Measurements from ENCODE around the gene PXT1.

Gene PXT1

DNA sequence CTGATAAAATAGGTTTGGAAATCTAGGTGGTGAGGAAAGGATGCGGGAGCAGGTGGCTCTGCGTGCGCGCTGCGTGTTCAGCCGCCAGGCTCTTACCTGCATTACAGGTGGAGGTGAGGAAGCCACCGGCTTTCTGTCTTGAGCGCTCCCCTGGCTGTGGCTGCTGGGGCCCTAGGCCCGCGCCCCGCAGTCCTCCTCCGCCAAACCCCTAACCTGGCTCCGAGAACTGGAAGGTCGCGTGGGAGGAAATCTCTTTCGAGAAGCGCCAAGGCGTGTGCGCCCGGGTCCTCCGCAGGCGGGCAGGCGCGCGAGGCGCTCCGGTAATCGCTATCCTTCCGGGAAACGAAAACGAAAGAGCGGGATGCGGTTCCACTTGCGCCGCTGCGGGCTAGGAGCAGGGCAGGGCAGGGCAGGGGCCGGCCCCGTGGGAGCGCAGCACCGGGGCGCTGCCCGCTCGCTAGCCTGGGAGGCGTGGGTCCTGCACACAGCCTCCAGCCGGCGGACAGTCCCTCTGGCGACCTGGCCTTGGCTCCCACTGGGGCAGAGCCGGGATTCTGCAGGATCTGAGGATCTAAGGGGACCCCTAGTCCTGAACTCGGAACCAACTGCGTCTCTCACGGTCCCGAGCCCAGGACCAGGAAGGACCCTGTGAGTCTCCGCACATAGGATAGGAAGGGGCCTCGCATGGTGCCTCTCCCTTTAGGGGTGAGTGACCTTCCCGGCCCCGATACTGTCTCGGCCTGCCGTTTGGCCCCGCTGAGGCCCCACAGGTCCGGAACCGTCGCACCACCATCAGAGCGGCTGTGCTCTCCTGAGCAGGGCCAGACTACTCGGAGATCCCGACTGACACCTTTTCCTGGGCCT lies 55.0 kb downstream of the PXT1 start, which contains the start of gene ETV7:
ETV7 (minus strand) TSS at position 230 of the 864 bp plus-strand sequence; CDS start at position 102, 128 bp downstream.
- peak; percentile 65 for DNase-seq

- DNase-seq, result peak; percentile 70
These were observed 55.9 kb downstream of the PXT1 start for GRCh38 chr6:36386495-36387439.

GRCh38 chr6:36384095-36384494 lies 58.6 kb downstream of the PXT1 start:
- no peak for DNase-seq

GRCh38 chr6:36383606-36384005 lies 59.0 kb downstream of the PXT1 start:
- DNase-seq, result no peak

DNA sequence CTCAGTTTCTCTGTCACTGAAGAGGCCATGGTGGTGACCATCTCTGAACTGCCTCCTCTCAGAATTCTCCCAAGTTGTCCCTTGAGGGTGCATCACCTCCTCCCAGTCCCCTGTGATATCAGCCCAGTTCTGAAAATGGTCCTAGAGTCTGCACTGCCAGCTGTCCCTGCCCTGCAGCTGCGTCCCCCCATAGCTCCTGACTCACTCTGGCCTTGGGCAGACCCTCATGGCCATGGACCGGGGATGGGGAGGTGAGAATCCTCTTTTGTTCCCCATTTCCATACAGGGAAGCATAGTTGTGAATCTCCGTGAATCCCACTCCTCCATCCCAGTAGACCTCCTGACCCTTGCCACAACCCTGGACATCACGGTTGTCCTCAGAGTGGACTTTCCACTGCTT lies 59.7 kb downstream of the PXT1 start:
- DNase-seq, result no peak

- no peak for DNase-seq
These were observed 60.9 kb downstream of the PXT1 start for GRCh38 chr6:36381502-36382389.

DNA sequence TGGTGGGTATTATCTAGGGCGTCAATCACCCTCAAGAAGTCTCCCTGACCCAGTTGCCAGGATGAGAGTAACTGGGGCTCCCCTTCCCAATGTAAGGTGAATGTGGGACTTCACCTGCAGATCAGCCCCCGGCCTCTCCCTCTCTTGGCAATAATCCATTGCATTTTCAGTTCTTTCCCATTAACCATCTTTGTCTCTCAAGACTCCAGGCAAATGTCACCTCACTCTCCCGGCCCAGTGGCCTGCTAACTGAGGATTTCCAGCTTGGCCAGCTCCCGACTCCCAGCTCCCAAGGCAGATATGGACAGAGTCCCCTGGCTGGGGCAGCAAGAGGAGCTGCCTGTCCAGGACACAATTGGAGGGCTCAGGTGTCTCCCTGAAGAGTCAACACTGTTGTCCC lies 62.5 kb downstream of the PXT1 start:
- no peak for DNase-seq

DNA sequence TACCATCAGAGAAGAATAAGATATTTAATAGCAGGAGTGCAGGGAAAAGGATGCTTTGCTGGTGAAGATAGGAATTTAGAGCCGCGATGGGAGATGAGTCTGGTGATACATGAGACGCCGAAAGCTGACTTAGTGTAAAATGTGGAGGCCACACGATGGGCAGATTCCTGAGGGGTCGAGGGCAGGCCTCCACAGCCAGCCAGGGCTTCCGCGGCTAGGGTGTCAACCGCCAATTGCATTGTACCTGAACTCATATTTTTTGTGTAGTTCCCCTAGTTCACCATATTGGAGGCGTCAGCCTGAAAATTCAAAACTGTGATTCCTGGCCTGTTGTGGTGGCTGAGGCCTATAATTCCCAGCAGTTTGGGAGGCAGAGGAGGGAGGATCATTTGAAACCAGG lies 63.7 kb downstream of the PXT1 start:
- no peak for DNase-seq

- DNase-seq, result no peak
These were observed 64.3 kb downstream of the PXT1 start for GRCh38 chr6:36378243-36378920.

GRCh38 chr6:36377594-36377993 lies 65.1 kb downstream of the PXT1 start:
- DNase-seq, result no peak

GRCh38 chr6:36376742-36377141 lies 65.9 kb downstream of the PXT1 start:
- DNase-seq, result no peak

GRCh38 chr6:36376183-36376582 lies 66.5 kb downstream of the PXT1 start:
- DNase-seq, result no peak

DNA sequence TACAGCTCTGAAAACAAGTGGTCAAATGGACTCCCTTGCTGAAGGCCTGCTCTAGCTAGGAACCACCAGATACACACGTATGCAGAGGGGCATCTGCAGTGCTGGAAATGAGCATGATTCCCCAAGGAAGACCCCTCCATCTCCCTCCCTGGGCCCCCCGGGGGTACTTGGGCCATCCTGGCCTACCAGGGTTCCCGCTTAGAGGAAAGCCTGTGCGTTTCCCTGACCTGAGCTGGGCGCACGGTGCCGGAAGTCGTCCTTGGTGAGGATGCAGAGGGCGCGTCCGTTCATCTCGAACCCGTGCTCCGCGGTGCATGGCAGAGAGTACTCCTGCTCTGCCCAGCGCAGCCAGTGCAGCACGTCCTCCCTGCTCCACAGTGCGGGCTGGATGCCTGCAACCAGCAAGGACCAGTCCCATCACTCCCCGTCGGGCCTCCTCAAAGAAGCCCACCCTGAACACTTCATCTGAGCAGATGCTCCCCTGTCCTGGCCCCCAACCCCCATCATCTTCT lies 67.0 kb downstream of the PXT1 start:
- no peak for DNase-seq

DNA sequence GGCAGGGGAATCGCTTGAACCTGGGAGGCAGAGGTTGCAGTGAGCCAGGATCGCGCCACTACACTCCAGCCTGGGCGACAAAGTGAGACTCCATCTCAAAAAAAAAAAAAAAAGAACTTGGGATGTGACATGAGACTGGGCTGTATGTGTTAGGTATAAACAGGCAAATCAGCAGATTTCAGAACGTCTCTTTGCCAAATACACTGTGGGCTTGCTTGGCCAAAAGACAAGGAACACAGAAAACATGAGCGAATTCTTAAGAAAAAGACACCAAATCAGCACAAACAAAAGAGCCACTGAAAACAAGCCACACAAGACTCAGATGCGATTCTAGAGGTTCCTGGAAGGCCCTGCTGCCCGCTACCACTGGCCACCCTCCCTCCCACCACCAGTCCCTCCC lies 67.7 kb downstream of the PXT1 start:
- DNase-seq, result no peak

GRCh38 chr6:36374194-36374593 lies 68.5 kb downstream of the PXT1 start:
- DNase-seq, result no peak

- DNase-seq, result no peak
These were observed 69.2 kb downstream of the PXT1 start for GRCh38 chr6:36373368-36374019.

DNA sequence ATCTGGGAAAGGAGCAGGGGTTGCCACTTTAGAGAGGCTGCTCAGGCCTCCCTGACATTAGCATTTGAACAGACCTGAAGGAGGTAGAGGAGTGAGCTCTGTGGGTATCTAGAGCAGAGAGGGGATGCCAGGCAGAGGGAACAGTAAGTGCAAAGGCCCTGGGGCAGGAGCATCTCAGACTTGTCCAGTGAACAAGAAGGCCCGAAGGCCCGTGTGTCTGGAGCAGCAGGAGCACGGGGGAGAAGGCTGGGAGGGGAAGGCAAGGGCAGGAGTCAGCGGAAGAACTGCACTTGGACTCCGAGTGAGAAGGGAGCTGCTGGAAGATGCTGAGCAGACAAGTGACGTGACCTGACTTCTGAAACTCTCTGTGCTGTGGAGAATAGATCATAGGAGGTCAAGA lies 70.6 kb downstream of the PXT1 start:
- DNase-seq, result no peak

DNA sequence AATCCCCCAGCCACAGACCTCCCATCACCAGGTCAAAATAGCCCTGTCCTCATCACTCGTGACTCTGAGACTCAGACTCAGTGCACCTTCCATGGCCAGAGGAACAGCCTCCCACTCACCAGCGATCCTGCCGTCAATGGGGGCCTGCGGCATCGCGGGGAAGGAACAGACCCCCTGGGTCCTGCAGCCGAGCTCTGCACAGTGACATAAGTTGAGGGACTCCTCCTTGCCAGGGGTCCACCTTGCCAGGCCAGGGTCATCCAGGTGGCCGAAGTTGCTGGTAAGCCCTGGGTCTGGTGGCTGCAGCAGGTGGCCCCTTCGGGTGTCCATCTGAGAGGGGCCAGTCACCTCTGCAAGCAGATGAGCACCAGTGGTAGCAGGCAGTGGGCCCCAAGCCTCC lies 71.4 kb downstream of the PXT1 start:
- DNase-seq, result no peak

DNA sequence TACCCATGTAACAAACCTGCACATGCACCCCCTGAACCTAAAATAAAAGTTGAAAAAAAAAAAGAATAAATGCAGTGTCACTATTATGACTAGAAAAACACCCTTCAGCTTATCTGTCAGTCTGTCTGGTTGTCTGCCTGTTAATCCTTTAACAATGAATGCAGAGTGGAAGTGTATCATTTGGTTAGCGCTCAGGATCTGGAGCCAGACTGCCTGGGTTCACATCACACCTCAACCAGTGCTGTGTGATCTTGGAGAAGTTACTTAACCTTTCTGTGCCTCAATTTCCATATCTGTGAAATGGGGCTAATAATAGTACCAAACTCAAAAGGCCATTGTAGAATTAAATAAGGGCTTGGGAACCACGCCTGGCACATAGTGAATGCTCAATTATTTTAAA lies 72.0 kb downstream of the PXT1 start:
- no peak for DNase-seq

DNA sequence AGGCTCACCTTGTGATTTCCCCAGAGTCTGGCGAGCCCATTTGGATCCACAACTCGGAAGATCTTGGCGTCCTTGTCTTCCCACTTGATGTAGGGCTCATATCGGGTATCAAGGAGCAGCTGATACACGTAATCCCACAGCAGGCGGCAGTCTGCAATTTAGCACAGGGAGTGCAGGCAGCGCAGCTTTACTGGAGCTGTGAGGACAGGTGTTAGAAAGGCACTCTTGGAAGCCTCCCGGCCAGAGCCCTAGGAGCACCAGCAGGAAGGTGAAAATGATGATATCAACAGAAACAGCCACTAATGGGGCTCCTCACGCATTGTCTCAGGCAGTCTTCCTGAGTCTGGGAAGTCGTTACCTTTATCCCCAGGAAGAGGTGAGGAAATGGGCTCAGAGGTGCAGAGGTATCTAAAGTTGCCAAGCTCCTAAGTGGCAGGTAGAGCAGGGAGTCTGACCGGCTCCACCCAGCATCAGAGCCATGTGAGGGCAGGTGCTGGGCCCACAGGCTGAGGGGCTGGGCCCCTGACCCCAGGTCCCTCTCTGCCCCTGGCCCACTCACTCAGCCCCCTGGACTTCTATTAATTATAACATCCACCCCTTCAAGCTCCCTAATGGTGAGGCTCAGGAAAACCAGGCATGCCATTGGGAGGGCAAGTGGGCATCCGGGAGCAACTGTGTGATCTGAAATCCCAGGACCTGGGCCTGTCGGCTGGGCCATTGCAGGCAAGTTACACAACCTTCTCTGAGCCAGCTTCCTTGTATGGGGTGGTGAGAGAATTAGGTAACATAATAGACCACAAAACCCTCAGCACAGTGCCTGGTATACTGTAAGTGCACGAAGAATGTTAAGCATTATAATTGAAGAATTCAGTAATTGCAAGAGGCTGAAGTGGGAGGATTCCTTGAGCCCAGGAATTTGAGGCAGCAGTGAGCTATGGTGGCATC lies 73.5 kb downstream of the PXT1 start:
- DNase-seq, result no peak
